ENCODE results near the gene BUB1.

Gene BUB1

GRCh38 chr2:110678457-110679336, 834 bp upstream of the BUB1 start:
- TF ChIP-seq CTCF (conservative IDR thresholded peaks at IDR 0.05; ENCODE audit: low read depth, low read length), result no peak
- H3K4me3 ChIP-seq (ENCODE audit: low read length), result peak overlapping the region; percentile 92
- DNase-seq (ENCODE audit: low read depth), result no peak

- no peak for TF ChIP-seq CTCF (conservative IDR thresholded peaks at IDR 0.05; ENCODE audit: low read depth, low read length)
- no peak for DNase-seq (ENCODE audit: low read depth)
- H3K4me3 ChIP-seq (ENCODE audit: low read length), result peak overlapping the region; percentile 92
Measured at GRCh38 chr2:110677080-110677479, 783 bp downstream of the BUB1 start.

DNA sequence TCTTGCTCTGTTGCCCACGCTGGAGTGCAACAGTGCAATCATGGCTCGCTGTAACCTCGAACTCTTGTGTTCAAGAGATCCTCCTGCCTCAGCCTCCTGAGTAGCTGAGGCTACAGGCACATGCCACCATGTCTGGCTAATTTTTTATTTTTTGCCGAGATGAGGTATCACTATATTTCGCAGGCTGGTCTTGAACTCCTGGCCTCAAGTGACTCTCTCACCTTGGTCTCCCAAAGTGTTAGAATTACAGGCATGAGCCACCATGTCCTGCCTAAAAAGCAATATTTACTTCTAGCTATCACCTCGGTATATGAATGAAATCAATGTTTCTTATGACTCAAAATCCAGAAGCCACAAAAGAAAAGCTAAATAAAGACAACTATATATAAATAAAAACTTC, 2.2 kb downstream of the BUB1 start:
- no peak for DNase-seq (ENCODE audit: low read depth)
- H3K4me3 ChIP-seq (ENCODE audit: low read length), result no peak overlapping the region
- no peak for TF ChIP-seq CTCF (conservative IDR thresholded peaks at IDR 0.05; ENCODE audit: low read depth, low read length)

DNA sequence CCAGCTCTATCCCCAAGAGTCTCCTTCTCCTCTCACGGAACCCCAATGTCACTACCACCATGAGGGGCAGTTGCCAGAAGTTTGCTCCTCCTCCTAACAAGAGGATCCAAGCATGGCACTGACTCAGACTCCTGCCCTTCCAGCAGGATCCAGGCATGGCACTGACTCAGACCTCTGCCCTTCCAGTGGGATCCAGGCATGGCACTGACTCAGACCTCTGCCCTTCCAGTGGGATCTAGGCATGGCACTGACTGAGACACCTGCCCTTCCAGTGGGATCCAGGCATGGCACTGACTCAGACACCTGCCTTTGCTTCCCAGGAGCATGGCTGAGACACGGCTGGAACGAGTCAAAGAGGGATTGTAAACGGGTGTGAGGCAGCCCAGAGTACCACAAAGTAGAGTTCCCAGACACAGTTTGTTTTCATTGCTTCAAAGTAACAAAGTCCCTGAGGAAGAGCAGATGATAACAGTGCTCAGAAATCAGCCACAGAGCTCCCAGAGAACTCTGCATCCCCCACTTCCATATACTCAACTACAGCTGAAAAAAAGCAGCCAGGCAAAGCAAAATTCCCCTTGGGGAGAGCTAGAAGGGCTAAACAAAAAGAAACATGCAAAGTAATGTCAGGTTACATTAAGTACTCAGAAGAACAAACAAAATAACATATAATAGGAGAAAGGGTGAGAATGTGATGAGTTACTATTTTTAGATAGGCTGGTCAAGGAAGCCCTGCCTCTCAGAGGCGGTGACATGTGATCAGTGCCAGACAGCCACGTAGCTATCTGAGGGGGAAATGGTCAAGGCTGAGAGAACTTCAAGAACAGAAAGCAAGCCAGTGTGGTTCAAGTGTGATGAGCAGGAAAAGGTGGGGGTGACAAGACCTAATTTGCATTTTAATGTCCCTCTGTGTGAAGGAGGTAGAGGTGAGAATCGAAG, 3.0 kb downstream of the BUB1 start:
- peak overlapping the region; percentile 4 for H3K4me3 ChIP-seq (ENCODE audit: low read length)
- no peak for TF ChIP-seq CTCF (conservative IDR thresholded peaks at IDR 0.05; ENCODE audit: low read depth, low read length)
- DNase-seq (ENCODE audit: low read depth), result no peak

- DNase-seq (ENCODE audit: low read depth), result no peak
- no peak for TF ChIP-seq CTCF (conservative IDR thresholded peaks at IDR 0.05; ENCODE audit: low read depth, low read length)
- no peak overlapping the region for H3K4me3 ChIP-seq (ENCODE audit: low read length)
Measured at GRCh38 chr2:110673201-110673600, 4.7 kb downstream of the BUB1 start.

- H3K4me3 ChIP-seq (ENCODE audit: low read length), result no peak overlapping the region
- no peak for TF ChIP-seq CTCF (conservative IDR thresholded peaks at IDR 0.05; ENCODE audit: low read depth, low read length)
- DNase-seq (ENCODE audit: low read depth), result no peak
Measured at GRCh38 chr2:110670826-110671225, 7.0 kb downstream of the BUB1 start.

Measured in retinal pigment epithelial cell (primary cell).